ENCODE results near the gene MUC6. TPM values are rescaled to one million over a fixed set of nuclear protein-coding genes. Genes with fewer than 3 reads are reported as not detected.
"Not testable (repeated sequence)": the region's sequence is repeated elsewhere in the genome, so short reads cannot be mapped to it uniquely, and the experiment has no call there.

The MUC6 gene
- total RNA-seq, 1 experiment from 2014 or later: not detected

DNA sequence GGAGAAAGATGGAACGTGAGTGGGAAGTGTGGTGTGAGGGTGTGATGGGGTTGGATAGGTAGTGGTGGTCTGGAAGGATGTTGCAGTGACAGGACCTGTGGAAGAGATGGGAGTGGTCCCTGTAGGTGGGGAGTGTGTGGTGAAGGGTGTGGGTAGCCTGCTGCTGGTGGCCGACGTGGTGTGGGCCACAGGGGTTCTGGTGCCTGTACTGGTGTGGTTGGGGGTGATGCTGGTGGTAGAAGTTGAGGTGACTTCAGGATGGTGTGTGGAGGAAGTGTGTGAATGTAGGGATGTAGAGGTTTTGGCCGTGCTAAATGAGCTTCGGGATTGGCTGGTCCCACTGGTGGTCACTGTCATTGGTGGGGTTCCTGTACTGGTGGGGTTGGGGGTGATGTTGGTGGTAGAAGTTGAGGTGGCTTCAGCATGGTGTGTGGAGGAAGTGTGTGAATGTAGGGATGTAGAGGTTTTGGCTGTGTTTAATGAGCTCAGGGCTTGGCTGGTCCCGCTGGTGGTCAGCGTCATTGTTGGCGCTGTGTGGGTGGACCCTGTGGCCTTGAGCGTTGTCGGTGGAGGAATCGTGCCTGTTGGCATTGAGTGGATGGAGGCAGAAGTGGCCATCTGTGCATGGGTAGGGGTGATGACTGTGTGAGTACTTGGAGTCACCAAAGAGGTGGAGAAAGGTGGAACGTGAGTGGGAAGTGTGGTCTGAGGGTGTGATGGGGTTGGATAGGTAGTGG is 19.1 kb downstream of the MUC6 start:
- DNase-seq (ENCODE audit: unreplicated experiment): no peak
- Mint-ChIP-seq H3K4me3 (ENCODE audit: unreplicated experiment) (no peak overlapping the region), H3K27ac (ENCODE audit: low read depth, unreplicated experiment) (no peak overlapping the region), H3K4me1 (ENCODE audit: insufficient read depth, unreplicated experiment) (no peaks in the 10 kb centered on the region), H3K27me3 (ENCODE audit: insufficient read depth, unreplicated experiment) (no peaks in the 10 kb centered on the region), H3K36me3 (ENCODE audit: insufficient read depth, unreplicated experiment) (peaks cover 9% of the 10 kb centered on the region), H3K9me3 (ENCODE audit: unreplicated experiment) (peaks cover 28% of the 10 kb centered on the region)
- ChIA-PET POLR2A (no interaction called here), CTCF (interaction anchor here (0.6 to 0.8 kb wide), 3 partner anchors 34 to 367 kb away, joined by 3 read pairs; no protein-coding TSS in a partner anchor)
- intact Hi-C loops (cut with micrococcal nuclease): no loop called here
- TF ChIP-seq, protein P1, sequence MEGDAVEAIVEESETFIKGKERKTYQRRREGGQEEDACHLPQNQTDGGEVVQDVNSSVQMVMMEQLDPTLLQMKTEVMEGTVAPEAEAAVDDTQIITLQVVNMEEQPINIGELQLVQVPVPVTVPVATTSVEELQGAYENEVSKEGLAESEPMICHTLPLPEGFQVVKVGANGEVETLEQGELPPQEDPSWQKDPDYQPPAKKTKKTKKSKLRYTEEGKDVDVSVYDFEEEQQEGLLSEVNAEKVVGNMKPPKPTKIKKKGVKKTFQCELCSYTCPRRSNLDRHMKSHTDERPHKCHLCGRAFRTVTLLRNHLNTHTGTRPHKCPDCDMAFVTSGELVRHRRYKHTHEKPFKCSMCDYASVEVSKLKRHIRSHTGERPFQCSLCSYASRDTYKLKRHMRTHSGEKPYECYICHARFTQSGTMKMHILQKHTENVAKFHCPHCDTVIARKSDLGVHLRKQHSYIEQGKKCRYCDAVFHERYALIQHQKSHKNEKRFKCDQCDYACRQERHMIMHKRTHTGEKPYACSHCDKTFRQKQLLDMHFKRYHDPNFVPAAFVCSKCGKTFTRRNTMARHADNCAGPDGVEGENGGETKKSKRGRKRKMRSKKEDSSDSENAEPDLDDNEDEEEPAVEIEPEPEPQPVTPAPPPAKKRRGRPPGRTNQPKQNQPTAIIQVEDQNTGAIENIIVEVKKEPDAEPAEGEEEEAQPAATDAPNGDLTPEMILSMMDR (IDR thresholded peaks at IDR 0.05; ENCODE audit: unreplicated experiment): no peak
- no TSS peak for BruUV-seq (replicated peaks)

DNA sequence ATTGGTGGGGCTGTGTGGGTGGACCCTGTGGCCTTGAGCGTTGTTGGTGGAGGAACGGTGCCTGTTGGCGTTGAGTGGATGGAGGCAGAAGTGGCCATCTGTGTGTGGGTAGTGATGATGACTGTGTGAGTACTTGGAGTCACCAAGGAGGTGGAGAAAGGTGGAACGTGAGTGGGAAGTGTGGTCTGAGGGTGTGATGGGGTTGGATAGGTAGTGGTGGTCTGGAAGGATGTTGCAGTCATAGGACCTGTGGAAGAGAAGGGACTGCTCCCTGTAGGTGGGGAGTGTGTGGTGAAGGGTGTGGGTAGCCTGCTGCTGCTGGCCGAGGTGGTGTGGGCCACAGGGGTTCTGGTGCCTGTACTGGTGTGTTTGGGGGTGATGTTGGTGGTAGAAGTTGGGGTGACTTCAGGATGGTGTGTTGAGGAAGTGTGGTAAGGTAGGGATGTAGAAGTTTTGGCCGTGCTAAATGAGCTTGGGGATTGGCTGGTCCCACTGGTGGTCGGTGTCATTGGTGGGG is 19.9 kb downstream of the MUC6 start:
- BruUV-seq (replicated peaks); H3K4me1 Mint-ChIP-seq (ENCODE audit: insufficient read depth, unreplicated experiment); DNase-seq (ENCODE audit: unreplicated experiment); H3K36me3 Mint-ChIP-seq (ENCODE audit: insufficient read depth, unreplicated experiment); H3K4me3 Mint-ChIP-seq (ENCODE audit: unreplicated experiment); H3K27me3 Mint-ChIP-seq (ENCODE audit: insufficient read depth, unreplicated experiment); H3K27ac Mint-ChIP-seq (ENCODE audit: low read depth, unreplicated experiment); intact Hi-C loops (cut with micrococcal nuclease): not testable (repeated sequence)
- peaks cover 28% of the 10 kb centered on the region for H3K9me3 Mint-ChIP-seq (ENCODE audit: unreplicated experiment)
- POLR2A ChIA-PET: interaction anchor here (0.7 kb wide), 1 partner anchor 306 kb away, joined by 3 read pairs; no protein-coding TSS in a partner anchor
- CTCF ChIA-PET: interaction anchor here (0.7 kb wide), 2 partner anchors 66 to 495 kb away, joined by 3 read pairs; no protein-coding TSS in a partner anchor

DNA sequence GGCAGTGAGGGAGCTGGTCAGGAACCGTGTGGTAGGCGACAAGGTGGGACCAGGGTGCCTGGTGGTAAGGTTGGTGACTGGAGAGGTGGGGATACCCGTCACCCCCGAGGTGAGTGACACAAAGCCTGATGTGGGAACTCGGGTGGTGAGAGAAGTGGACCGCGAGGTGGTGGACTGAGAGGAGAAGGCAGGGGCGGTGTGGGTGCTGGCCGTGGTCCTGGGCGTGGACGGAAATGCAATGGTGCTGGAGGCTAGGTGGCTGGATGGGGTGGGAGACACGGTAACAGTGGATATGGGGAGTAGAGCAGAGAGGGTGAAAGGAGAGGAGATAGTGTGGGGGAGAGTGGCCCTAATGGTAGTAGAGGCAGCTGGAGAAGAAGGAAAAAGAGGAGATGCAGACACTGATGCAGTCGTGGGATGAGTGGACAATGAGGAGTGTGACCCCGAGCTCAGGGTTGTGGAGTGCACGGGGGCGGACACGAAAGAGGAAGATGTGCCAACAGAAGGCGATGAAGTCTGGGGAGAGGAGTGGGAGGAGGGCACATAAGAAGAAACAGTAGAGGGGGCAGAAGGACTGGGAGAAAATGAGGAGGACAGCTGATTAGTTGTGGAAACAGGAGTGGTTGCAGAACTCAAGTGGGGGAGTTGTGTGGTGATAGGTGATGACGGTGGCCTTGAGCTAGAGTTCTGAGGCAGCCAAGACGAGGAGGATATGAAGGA is 20.5 kb downstream of the MUC6 start:
- no peak overlapping the region for H3K27ac Mint-ChIP-seq (ENCODE audit: low read depth, unreplicated experiment)
- H3K27me3 Mint-ChIP-seq (ENCODE audit: insufficient read depth, unreplicated experiment): no peaks in the 10 kb centered on the region
- BruUV-seq (replicated peaks): no TSS peak
- TF ChIP-seq, protein P1 (IDR thresholded peaks at IDR 0.05; ENCODE audit: unreplicated experiment): no peak
- no peak for DNase-seq (ENCODE audit: unreplicated experiment)
- H3K36me3 Mint-ChIP-seq (ENCODE audit: insufficient read depth, unreplicated experiment): peaks cover 10% of the 10 kb centered on the region
- ChIA-PET CTCF (no interaction called here), POLR2A (interaction anchor here (0.7 kb wide), 1 partner anchor 307 kb away, joined by 3 read pairs; no protein-coding TSS in a partner anchor)
- H3K4me1 Mint-ChIP-seq (ENCODE audit: insufficient read depth, unreplicated experiment): no peaks in the 10 kb centered on the region
- peaks cover 28% of the 10 kb centered on the region for H3K9me3 Mint-ChIP-seq (ENCODE audit: unreplicated experiment)
- intact Hi-C loops (cut with micrococcal nuclease): no loop called here
- H3K4me3 Mint-ChIP-seq (ENCODE audit: unreplicated experiment): no peak overlapping the region

DNA sequence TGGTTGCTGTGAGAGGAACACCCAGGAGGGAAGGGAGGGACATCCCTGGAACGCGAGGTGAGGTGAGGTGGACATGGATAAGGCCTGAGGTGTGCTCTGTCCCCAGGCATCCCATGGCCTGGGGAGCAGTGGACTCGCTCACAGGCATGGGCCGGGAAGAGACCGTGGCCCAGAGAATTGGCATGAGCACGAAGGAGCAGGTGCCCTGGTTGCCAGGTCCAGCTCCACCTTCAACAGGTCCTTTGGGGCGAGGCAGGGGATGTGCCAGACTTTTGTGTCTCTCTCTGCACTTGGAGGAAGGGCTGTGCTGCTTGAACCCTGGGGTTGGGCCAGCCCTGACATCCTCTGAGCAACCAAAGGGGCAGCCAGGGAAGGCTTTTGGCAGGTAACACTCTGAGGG is 21.5 kb downstream of the MUC6 start:
- Mint-ChIP-seq H3K9me3 (ENCODE audit: unreplicated experiment) (peaks cover 28% of the 10 kb centered on the region), H3K4me3 (ENCODE audit: unreplicated experiment) (no peak overlapping the region), H3K27me3 (ENCODE audit: insufficient read depth, unreplicated experiment) (no peaks in the 10 kb centered on the region), H3K27ac (ENCODE audit: low read depth, unreplicated experiment) (no peak overlapping the region), H3K4me1 (ENCODE audit: insufficient read depth, unreplicated experiment) (no peaks in the 10 kb centered on the region), H3K36me3 (ENCODE audit: insufficient read depth, unreplicated experiment) (peaks cover 19% of the 10 kb centered on the region)
- BruUV-seq (replicated peaks): no TSS peak
- ChIA-PET POLR2A (no interaction called here), CTCF (no interaction called here)
- TF ChIP-seq, protein P1 (IDR thresholded peaks at IDR 0.05; ENCODE audit: unreplicated experiment): no peak
- intact Hi-C loops (cut with micrococcal nuclease): no loop called here
- DNase-seq (ENCODE audit: unreplicated experiment): no peak
